Keratinocyte (primary cell): ENCODE measurements around the gene ARHGAP24.

Source experiments
- EZH2 ChIP-seq: IDR thresholded peaks from one replicate; pipeline ENCODE4 v1.6.1; 2012; ENCODE audit warnings: inconsistent platforms, mild to moderate bottlenecking, low read length, moderate library complexity
- TF ChIP-seq, protein P1 (sequence below), 3 experiments: IDR thresholded peaks in 1 of 3; conservative IDR thresholded peaks in 1 of 3; optimal IDR thresholded peaks in 1 of 3; 2 replicates in 2 of 3; 3 replicates in 1 of 3; pipeline versions ENCODE3 to v1.5.1; 2011; ENCODE audit warnings: low read length in 3 of 3, mild to moderate bottlenecking in 3 of 3, moderate library complexity in 2 of 3, control low read depth in 1 of 3, inconsistent platforms in 1 of 3; ENCODE audit not compliant: insufficient read depth in 2 of 3; ENCODE audit errors: extremely low read depth in 1 of 3

- TF ChIP-seq, protein P1, sequence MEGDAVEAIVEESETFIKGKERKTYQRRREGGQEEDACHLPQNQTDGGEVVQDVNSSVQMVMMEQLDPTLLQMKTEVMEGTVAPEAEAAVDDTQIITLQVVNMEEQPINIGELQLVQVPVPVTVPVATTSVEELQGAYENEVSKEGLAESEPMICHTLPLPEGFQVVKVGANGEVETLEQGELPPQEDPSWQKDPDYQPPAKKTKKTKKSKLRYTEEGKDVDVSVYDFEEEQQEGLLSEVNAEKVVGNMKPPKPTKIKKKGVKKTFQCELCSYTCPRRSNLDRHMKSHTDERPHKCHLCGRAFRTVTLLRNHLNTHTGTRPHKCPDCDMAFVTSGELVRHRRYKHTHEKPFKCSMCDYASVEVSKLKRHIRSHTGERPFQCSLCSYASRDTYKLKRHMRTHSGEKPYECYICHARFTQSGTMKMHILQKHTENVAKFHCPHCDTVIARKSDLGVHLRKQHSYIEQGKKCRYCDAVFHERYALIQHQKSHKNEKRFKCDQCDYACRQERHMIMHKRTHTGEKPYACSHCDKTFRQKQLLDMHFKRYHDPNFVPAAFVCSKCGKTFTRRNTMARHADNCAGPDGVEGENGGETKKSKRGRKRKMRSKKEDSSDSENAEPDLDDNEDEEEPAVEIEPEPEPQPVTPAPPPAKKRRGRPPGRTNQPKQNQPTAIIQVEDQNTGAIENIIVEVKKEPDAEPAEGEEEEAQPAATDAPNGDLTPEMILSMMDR (optimal IDR thresholded peaks at IDR 0.05 in 1 of 3, IDR thresholded peaks at IDR 0.05 in 1 of 3, conservative IDR thresholded peaks at IDR 0.05 in 1 of 3; ENCODE audit: extremely low read depth in 1 of 3, insufficient read depth in 2 of 3, low read length in 3 of 3), result no peak
- TF ChIP-seq EZH2, result no peak
Observed at GRCh38 chr4:85522277-85522676, 47.3 kb downstream of the ARHGAP24 start.
